CD4-positive, alpha-beta T cell (primary cell): Measurements from ENCODE around the gene PLAC1. TPM values are rescaled to one million over a fixed set of nuclear protein-coding genes. Genes with fewer than 3 reads are reported as not detected.

ENCODE experiments used
- ATAC-seq: fragments of 200-7000 bp; cut with Tn5 transposase; one replicate; pipeline ENCODE4 v1.10.0; 2022; ENCODE audit warnings: mild to moderate bottlenecking; ENCODE audit not compliant: poor library complexity
- CTCF ChIA-PET: fragments of 350-600 bp; sonication (Branson Sonifier 250); formaldehyde crosslinking; loops from one replicate; lab custom pipeline; 2021; ENCODE audit warnings: antibody characterized with exemption, inconsistent platforms; lab: Charles Lee
- POLR2A ChIA-PET: fragments of 350-600 bp; sonication (Branson Sonifier 250); formaldehyde crosslinking; loops from one replicate; lab custom pipeline; 2021; ENCODE audit warnings: antibody characterized with exemption, inconsistent platforms; lab: Charles Lee
- DNase-seq, 14 experiments: peaks; one replicate each; pipeline ENCODE4 v3.0.0-alpha.2; 2013 to 2020; ENCODE audit warnings: mixed read lengths in 2 of 14
- H3K27ac ChIP-seq, 2 donors: one replicate each; pipeline versions ENCODE4 v1.5.1 to v1.7.0; 2013; ENCODE audit warnings: low read length in 2 of 2, low read depth in 1 of 2, mild to moderate bottlenecking in 1 of 2
- H3K27me3 ChIP-seq, 2 experiments: 1 replicate in 1 of 2; 2 replicates in 1 of 2; pipeline versions ENCODE4 v1.6.1 to v1.7.0; 2013; ENCODE audit warnings: low read length in 2 of 2, control low read depth in 1 of 2, mild to moderate bottlenecking in 1 of 2, moderate library complexity in 1 of 2; ENCODE audit not compliant: insufficient read depth in 2 of 2, control insufficient read depth in 1 of 2
- H3K36me3 ChIP-seq: one replicate; pipeline ENCODE4 v1.6.1; 2013; ENCODE audit warnings: low read length, control low read depth; ENCODE audit not compliant: insufficient read depth
- H3K4me1 ChIP-seq: one replicate; pipeline ENCODE4 v1.6.1; 2013; ENCODE audit warnings: low read length, control low read depth; ENCODE audit not compliant: insufficient read depth
- H3K4me3 ChIP-seq: one replicate; pipeline ENCODE4 v1.5.1; 2013; ENCODE audit warnings: mild to moderate bottlenecking, low read length, moderate library complexity
- H3K9me3 ChIP-seq, 2 experiments: 1 replicate in 1 of 2; 2 replicates in 1 of 2; pipeline versions ENCODE4 v1.6.1 to v1.7.0; 2013; ENCODE audit warnings: low read length in 2 of 2, mild to moderate bottlenecking in 2 of 2, control low read depth in 1 of 2, moderate library complexity in 1 of 2; ENCODE audit not compliant: control insufficient read depth in 1 of 2, insufficient read depth in 1 of 2
- H3K27ac Mint-ChIP-seq: one replicate; pipeline ENCODE4 v1.8.0; 2020; ENCODE audit warnings: mixed read lengths
- H3K27me3 Mint-ChIP-seq: one replicate; pipeline ENCODE4 v1.8.0; 2021; ENCODE audit warnings: mixed read lengths
- H3K36me3 Mint-ChIP-seq: one replicate; pipeline ENCODE4 v1.8.0; 2021; ENCODE audit warnings: low read depth, mixed read lengths
- H3K4me1 Mint-ChIP-seq: one replicate; pipeline ENCODE4 v1.8.0; 2021; ENCODE audit warnings: low read depth, mixed read lengths
- H3K4me3 Mint-ChIP-seq: one replicate; pipeline ENCODE4 v1.8.0; 2020; ENCODE audit warnings: mild to moderate bottlenecking, mixed read lengths
- H3K9me3 Mint-ChIP-seq: one replicate; pipeline ENCODE4 v1.8.0; 2020; ENCODE audit warnings: mixed read lengths
- CTCF ChIP-seq: fragments of 200-600 bp; IDR thresholded peaks from one replicate; pipeline ENCODE4 v1.8.0; 2022; ENCODE audit warnings: antibody characterized with exemption, mild to moderate bottlenecking
- intact Hi-C, 2 experiments: fragments of 100-400 bp; cut with DNase I in 1 of 2; cut with micrococcal nuclease in 1 of 2; formaldehyde crosslinking; loops; one replicate each; pipeline versions ENCODE4 v1.15.1 to v1.9.0; 2023 to 2025; cut with DNase I, micrococcal nuclease
- total RNA-seq, 174 experiments: library from RNA in 2 of 174; stranded (reverse) in 2 of 174; gene quantifications; one replicate each; pipeline ENCODE4 v1.2.3 and lab custom pipeline; 2021 to 2026

The PLAC1 gene
- total RNA-seq, 2 experiments from 2014 or later: not detected

- ATAC-seq: no peak
- POLR2A ChIA-PET: no interaction called here
- CTCF ChIA-PET: no interaction called here
Measured at GRCh38 chrX:134545510-134545909, 112.8 kb downstream of the PLAC1 start.

GRCh38 chrX:134544513-134545151 lies 113.6 kb downstream of the PLAC1 start:
- no peak overlapping the region for H3K27ac Mint-ChIP-seq
- no peaks in the 10 kb centered on the region for H3K36me3 Mint-ChIP-seq
- TF ChIP-seq CTCF: no peak
- DNase-seq (no peak), ATAC-seq (no peak)
- no peaks in the 10 kb centered on the region for H3K9me3 Mint-ChIP-seq
- no peak overlapping the region for H3K4me3 ChIP-seq
- H3K4me3 Mint-ChIP-seq: no peak overlapping the region
- peaks cover 14% of the 10 kb centered on the region for H3K4me1 Mint-ChIP-seq
- H3K27me3 ChIP-seq: peaks cover 37 to 58% of the 10 kb centered on the region in 2 experiments
- H3K36me3 ChIP-seq: no peaks in the 10 kb centered on the region
- CTCF ChIA-PET: no interaction called here
- POLR2A ChIA-PET: no interaction called here
- intact Hi-C loops: no loop called here
- peaks cover 40% of the 10 kb centered on the region for H3K27me3 Mint-ChIP-seq
- H3K4me1 ChIP-seq: peaks cover 13% of the 10 kb centered on the region
- H3K9me3 ChIP-seq: peaks cover 0 to 11% of the 10 kb centered on the region in 2 experiments
- H3K27ac ChIP-seq: no peak overlapping the region

More at GRCh38 chrX:134545510-134545909, 112.8 kb downstream of the PLAC1 start:
- Histone ChIP-seq H3K36me3 (no peaks in the 10 kb centered on the region), H3K4me3 (no peak overlapping the region), H3K4me1 (peaks cover 22% of the 10 kb centered on the region), H3K9me3 (peaks cover 0 to 11% of the 10 kb centered on the region in 2 experiments), H3K27me3 (peaks cover 39 to 63% of the 10 kb centered on the region in 2 experiments), H3K27ac (no peak overlapping the region)
- H3K4me1 Mint-ChIP-seq: peaks cover 21% of the 10 kb centered on the region
- no peaks in the 10 kb centered on the region for H3K9me3 Mint-ChIP-seq
- DNase-seq: no peak
- no peaks in the 10 kb centered on the region for H3K36me3 Mint-ChIP-seq
- no peak overlapping the region for H3K27ac Mint-ChIP-seq
- no peak for TF ChIP-seq CTCF
- H3K4me3 Mint-ChIP-seq: no peak overlapping the region
- H3K27me3 Mint-ChIP-seq: peaks cover 49% of the 10 kb centered on the region
- intact Hi-C loops: no loop called here

- ATAC-seq (no peak), DNase-seq (no peak)
- POLR2A ChIA-PET: no interaction called here
- CTCF ChIA-PET: no interaction called here
- Mint-ChIP-seq H3K27me3 (peaks cover 38% of the 10 kb centered on the region), H3K36me3 (no peaks in the 10 kb centered on the region), H3K4me3 (no peak overlapping the region), H3K9me3 (no peaks in the 10 kb centered on the region), H3K27ac (no peak overlapping the region), H3K4me1 (peaks cover 12% of the 10 kb centered on the region)
- H3K27ac ChIP-seq: no peak overlapping the region
- H3K9me3 ChIP-seq: peaks cover 0 to 11% of the 10 kb centered on the region in 2 experiments
- TF ChIP-seq CTCF: no peak
- H3K4me1 ChIP-seq: peaks cover 11% of the 10 kb centered on the region
- peaks cover 37 to 57% of the 10 kb centered on the region in 2 experiments for H3K27me3 ChIP-seq
- intact Hi-C loops: no loop called here
- H3K4me3 ChIP-seq: no peak overlapping the region
- no peaks in the 10 kb centered on the region for H3K36me3 ChIP-seq
Measured at GRCh38 chrX:134544135-134544512, 114.1 kb downstream of the PLAC1 start.
